DND-41 (cell line): ENCODE measurements around the gene COQ8B.
"Not testable (repeated sequence)": the region's sequence is repeated elsewhere in the genome, so short reads cannot be mapped to it uniquely, and the experiment has no call there.

Experiments used
- ATAC-seq: fragments of 200-7000 bp; cut with Tn5 transposase; 3 replicates; pipeline ENCODE4 v1.9.1; 2021; ENCODE audit warnings: low read depth; ENCODE audit not compliant: insufficient read depth
- DNase-seq: peaks from one replicate; pipeline ENCODE4 v3.0.0-alpha.2; 2020
- H2AFZ ChIP-seq: 2 replicates; pipeline ENCODE4 v1.6.0; 2012; ENCODE audit warnings: low read depth, low read length
- H3K27ac ChIP-seq: 2 replicates; pipeline ENCODE4 v1.5.1; 2012; ENCODE audit warnings: low read length, inconsistent platforms
- H3K27me3 ChIP-seq: fragments of 200-600 bp; sonication (generic); 2 replicates; pipeline ENCODE4 v1.6.0; 2012; ENCODE audit warnings: low read length, mild to moderate bottlenecking, inconsistent platforms; ENCODE audit not compliant: insufficient read depth, poor library complexity
- H3K36me3 ChIP-seq: 2 replicates; pipeline ENCODE4 v1.5.1; 2012; ENCODE audit warnings: low read length, inconsistent platforms; ENCODE audit not compliant: insufficient read depth
- H3K4me1 ChIP-seq: 2 replicates; pipeline ENCODE4 v1.5.1; 2012; ENCODE audit warnings: mild to moderate bottlenecking, low read length; ENCODE audit not compliant: insufficient read depth
- H3K4me2 ChIP-seq: 2 replicates; pipeline ENCODE4 v1.6.0; 2012; ENCODE audit warnings: mild to moderate bottlenecking, moderate library complexity, low read length, inconsistent platforms; ENCODE audit not compliant: insufficient read depth
- H3K4me3 ChIP-seq, 2 experiments: fragments of 200-600 bp in 1 of 2; shearing (Covaris generic) in 1 of 2; 2 replicates each; pipeline ENCODE4 v1.5.1; 2012 to 2016; ENCODE audit warnings: inconsistent platforms in 2 of 2, low read length in 2 of 2, mild to moderate bottlenecking in 2 of 2, low read depth in 1 of 2, moderate library complexity in 1 of 2
- H3K79me2 ChIP-seq: 2 replicates; pipeline ENCODE4 v1.6.0; 2012; ENCODE audit warnings: low read length, inconsistent platforms; ENCODE audit not compliant: insufficient read depth
- H3K9ac ChIP-seq: 2 replicates; pipeline ENCODE4 v1.6.0; 2012; ENCODE audit warnings: low read depth, mild to moderate bottlenecking, inconsistent platforms, low read length, moderate library complexity
- H3K9me3 ChIP-seq: 2 replicates; pipeline ENCODE4 v1.5.1; 2012; ENCODE audit warnings: low read length, moderate library complexity, mild to moderate bottlenecking, inconsistent platforms; ENCODE audit not compliant: insufficient read depth, severe bottlenecking
- H4K20me1 ChIP-seq: 2 replicates; pipeline ENCODE4 v1.6.0; 2012; ENCODE audit warnings: low read length; ENCODE audit not compliant: insufficient read depth
- EZH2 ChIP-seq: IDR thresholded peaks from 3 replicates; pipeline ENCODE4 v1.6.1; 2012; ENCODE audit warnings: borderline replicate concordance, low read depth, mild to moderate bottlenecking, moderate library complexity, low read length, inconsistent platforms; ENCODE audit not compliant: severe bottlenecking
- TF ChIP-seq, protein P1 (sequence below): IDR thresholded peaks from 2 replicates; pipeline ENCODE4 v1.5.1; 2012; ENCODE audit warnings: borderline replicate concordance, low read length, moderate library complexity, mild to moderate bottlenecking; ENCODE audit not compliant: poor library complexity, severe bottlenecking; ENCODE audit errors: extremely low read depth

The COQ8B gene

DNA sequence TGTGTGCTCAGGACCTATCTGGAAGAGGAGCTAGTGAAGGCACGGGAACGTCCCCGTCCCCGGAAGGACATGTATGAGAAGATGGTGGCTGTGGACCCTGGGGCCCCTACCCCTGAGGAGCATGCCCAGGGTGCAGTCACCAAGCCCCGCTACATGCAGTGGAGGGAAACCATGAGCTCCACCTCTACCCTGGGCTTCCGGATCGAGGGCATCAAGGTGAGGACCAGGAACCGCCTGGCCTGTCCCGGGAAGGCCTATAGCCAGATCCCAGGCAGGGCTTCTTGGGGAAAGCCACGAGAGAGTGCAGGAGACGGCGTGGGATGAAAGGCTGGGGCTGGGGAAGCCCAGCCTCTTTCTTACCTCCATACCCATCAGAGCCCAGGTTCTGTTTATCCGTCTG, 16.5 kb upstream of the COQ8B start:
- H3K9me3 ChIP-seq = no peaks in the 10 kb centered on the region
- H2AFZ ChIP-seq = no peak overlapping the region
- H3K4me3 ChIP-seq = no peak overlapping the region
- DNase-seq (no peak), ATAC-seq (no peak)
- no peak overlapping the region for H3K4me2 ChIP-seq
- peaks cover 64% of the 10 kb centered on the region for H3K36me3 ChIP-seq
- TF ChIP-seq, protein P1, sequence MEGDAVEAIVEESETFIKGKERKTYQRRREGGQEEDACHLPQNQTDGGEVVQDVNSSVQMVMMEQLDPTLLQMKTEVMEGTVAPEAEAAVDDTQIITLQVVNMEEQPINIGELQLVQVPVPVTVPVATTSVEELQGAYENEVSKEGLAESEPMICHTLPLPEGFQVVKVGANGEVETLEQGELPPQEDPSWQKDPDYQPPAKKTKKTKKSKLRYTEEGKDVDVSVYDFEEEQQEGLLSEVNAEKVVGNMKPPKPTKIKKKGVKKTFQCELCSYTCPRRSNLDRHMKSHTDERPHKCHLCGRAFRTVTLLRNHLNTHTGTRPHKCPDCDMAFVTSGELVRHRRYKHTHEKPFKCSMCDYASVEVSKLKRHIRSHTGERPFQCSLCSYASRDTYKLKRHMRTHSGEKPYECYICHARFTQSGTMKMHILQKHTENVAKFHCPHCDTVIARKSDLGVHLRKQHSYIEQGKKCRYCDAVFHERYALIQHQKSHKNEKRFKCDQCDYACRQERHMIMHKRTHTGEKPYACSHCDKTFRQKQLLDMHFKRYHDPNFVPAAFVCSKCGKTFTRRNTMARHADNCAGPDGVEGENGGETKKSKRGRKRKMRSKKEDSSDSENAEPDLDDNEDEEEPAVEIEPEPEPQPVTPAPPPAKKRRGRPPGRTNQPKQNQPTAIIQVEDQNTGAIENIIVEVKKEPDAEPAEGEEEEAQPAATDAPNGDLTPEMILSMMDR = no peak
- TF ChIP-seq EZH2 = no peak
- H3K79me2 ChIP-seq = no peaks in the 10 kb centered on the region
- H3K4me1 ChIP-seq = no peaks in the 10 kb centered on the region
- H3K27me3 ChIP-seq = no peaks in the 10 kb centered on the region
- H3K9ac ChIP-seq = no peak overlapping the region
- H4K20me1 ChIP-seq = no peaks in the 10 kb centered on the region
- H3K27ac ChIP-seq = no peak overlapping the region

DNA sequence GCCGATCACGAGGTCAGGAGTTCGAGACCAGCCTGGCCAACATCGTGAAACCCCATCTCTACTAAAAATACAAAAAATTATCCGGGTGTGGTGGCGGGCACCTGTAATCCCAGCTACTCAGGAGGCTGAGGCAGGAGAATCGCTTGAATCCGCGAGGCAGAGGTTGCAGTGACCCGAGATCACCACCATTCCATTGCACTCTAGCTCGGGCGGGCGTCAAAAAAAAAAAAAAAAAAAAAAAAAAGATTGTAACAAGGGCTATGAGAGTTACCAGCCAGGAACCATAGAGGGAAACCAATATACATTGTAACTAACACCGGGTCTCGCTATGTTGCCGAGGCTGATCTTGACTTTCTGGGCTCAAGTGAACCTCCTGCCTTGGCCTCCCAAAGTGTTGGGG, 15.6 kb upstream of the COQ8B start:
- not testable (repeated sequence) for H3K27ac ChIP-seq, H3K9me3 ChIP-seq, H3K27me3 ChIP-seq, DNase-seq, H4K20me1 ChIP-seq, H3K4me2 ChIP-seq, H3K79me2 ChIP-seq, H3K4me1 ChIP-seq, ATAC-seq, H2AFZ ChIP-seq, H3K9ac ChIP-seq, H3K4me3 ChIP-seq
- H3K36me3 ChIP-seq = peaks cover 64% of the 10 kb centered on the region

DNA sequence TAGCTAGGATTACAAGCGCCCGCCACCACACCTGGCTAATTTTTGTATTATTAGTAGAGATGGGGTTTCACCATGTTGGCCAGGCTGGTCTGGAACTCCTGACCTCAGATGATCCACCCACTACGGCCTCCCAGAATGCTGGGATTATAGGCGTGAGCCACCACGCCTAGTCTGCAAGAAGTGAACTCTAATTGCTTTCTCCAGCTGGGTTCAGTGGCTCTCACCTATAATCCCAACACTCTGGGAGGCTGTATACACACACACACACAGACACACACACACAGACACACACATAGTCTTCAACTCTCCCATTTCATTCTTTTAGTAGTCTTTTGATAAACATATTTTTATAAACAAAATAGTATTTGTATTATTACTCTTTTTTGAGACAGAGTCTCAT, 13.4 kb upstream of the COQ8B start:
- H3K79me2 ChIP-seq, H3K4me3 ChIP-seq, H3K4me2 ChIP-seq, H3K27me3 ChIP-seq, H3K9me3 ChIP-seq, DNase-seq, H3K4me1 ChIP-seq, H4K20me1 ChIP-seq, H2AFZ ChIP-seq, H3K27ac ChIP-seq, H3K9ac ChIP-seq, ATAC-seq: not testable (repeated sequence)
- peaks cover 64% of the 10 kb centered on the region for H3K36me3 ChIP-seq

DNA sequence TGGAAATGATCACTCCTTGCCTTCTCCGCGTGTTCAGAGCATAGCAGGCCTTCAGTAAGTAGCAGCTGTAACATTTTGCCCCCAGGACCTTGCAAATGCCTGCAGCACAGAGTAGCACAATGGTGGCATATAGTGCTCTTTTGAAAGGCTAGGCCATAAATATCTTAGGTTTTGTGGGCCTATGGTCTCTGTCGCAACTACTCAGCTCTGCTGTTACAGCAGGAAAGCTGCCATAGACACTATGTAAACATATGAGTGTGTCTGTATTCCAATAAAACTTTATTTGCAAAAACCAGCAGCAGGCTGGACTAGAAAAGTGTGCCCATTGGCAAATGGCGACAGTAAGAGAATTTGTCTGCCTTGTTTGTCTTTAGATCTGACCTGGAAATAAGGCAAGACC, 9.6 kb upstream of the COQ8B start:
- no peak for DNase-seq
- TF ChIP-seq, protein P1 = no peak
- no peak for TF ChIP-seq EZH2
- Histone ChIP-seq H3K4me3 (no peak overlapping the region), H2AFZ (no peak overlapping the region), H3K27me3 (no peaks in the 10 kb centered on the region), H3K36me3 (peaks cover 46% of the 10 kb centered on the region), H3K27ac (no peak overlapping the region), H3K4me2 (no peak overlapping the region), H4K20me1 (no peaks in the 10 kb centered on the region), H3K9ac (no peak overlapping the region), H3K9me3 (no peaks in the 10 kb centered on the region), H3K4me1 (no peaks in the 10 kb centered on the region), H3K79me2 (peaks cover 9% of the 10 kb centered on the region; the same call in 1 of the 2 replicates)
- ATAC-seq = no peak

- Histone ChIP-seq H3K27me3 (no peaks in the 10 kb centered on the region), H3K79me2 (peaks cover 21% of the 10 kb centered on the region; the same call in 1 of the 2 replicates), H2AFZ (no peak overlapping the region), H3K9ac (no peak overlapping the region), H4K20me1 (no peaks in the 10 kb centered on the region), H3K9me3 (no peaks in the 10 kb centered on the region), H3K27ac (no peak overlapping the region), H3K36me3 (peaks cover 40% of the 10 kb centered on the region), H3K4me2 (no peak overlapping the region), H3K4me1 (peaks cover 13% of the 10 kb centered on the region), H3K4me3 (no peak overlapping the region)
- TF ChIP-seq, protein P1 = no peak
- no peak for TF ChIP-seq EZH2
- no peak for DNase-seq
- ATAC-seq = no peak
Observed at GRCh38 chr19:40724855-40725254, 8.2 kb upstream of the COQ8B start.
